ENCODE measurements around the gene NASP. TPM values are rescaled to one million over a fixed set of nuclear protein-coding genes. Genes with fewer than 3 reads are reported as not detected.

Gene NASP
- total and polyA plus RNA-seq, 7 donors, result 64.8 to 159 (median 78.4) TPM

GRCh38 chr1:45656573-45657226 is 72.9 kb downstream of the NASP start:
- 89 to 90% methylated on average over 3 of the region's 3 CpGs for WGBS, 2 donors

GRCh38 chr1:45658171-45658570 is 74.3 kb downstream of the NASP start:
- H3K4me3 ChIP-seq, result no peak overlapping the region
- no peaks in the 10 kb centered on the region for H3K9me3 ChIP-seq
- peaks cover 32 to 77% (median 60%) of the 10 kb centered on the region in 4 donors for H3K36me3 ChIP-seq
- DNase-seq, result no peak
- peaks cover 0 to 5% (median 0%) of the 10 kb centered on the region in 4 donors for H3K4me1 ChIP-seq
- intact Hi-C loops (cut with DNase I), result no loop called here
- 22 to 65% methylated on average over 2 of the region's 2 CpGs for WGBS, 2 donors
- no peaks in the 10 kb centered on the region for H3K27me3 ChIP-seq
- no peak overlapping the region for H3K27ac ChIP-seq
- TF ChIP-seq POLR2AphosphoS5 (IDR thresholded peaks at IDR 0.05), result no peak
- TF ChIP-seq EP300 (IDR thresholded peaks at IDR 0.05), result no peak
- no peak for TF ChIP-seq POLR2A (IDR thresholded peaks at IDR 0.05)
- no peak for TF ChIP-seq CTCF (IDR thresholded peaks at IDR 0.05)

More at GRCh38 chr1:45656573-45657226, 72.9 kb downstream of the NASP start:
- intact Hi-C loops (cut with DNase I), result no loop called here
- no peak for TF ChIP-seq POLR2A (IDR thresholded peaks at IDR 0.05)
- no peak for TF ChIP-seq EP300 (IDR thresholded peaks at IDR 0.05)
- TF ChIP-seq POLR2AphosphoS5 (IDR thresholded peaks at IDR 0.05), result no peak
- no peak for TF ChIP-seq CTCF (IDR thresholded peaks at IDR 0.05)
- H3K27ac ChIP-seq, result no peak overlapping the region
- H3K4me1 ChIP-seq, result peaks cover 0 to 5% (median 0%) of the 10 kb centered on the region in 4 donors
- H3K9me3 ChIP-seq, result no peaks in the 10 kb centered on the region
- H3K4me3 ChIP-seq, result no peak overlapping the region
- no peak for DNase-seq
- H3K27me3 ChIP-seq, result no peaks in the 10 kb centered on the region
- peaks cover 32 to 92% (median 64%) of the 10 kb centered on the region in 4 donors for H3K36me3 ChIP-seq

- H3K27ac ChIP-seq, result no peak overlapping the region
- peaks cover 0 to 5% (median 0%) of the 10 kb centered on the region in 4 donors for H3K4me1 ChIP-seq
- no peaks in the 10 kb centered on the region for H3K27me3 ChIP-seq
- intact Hi-C loops (cut with DNase I), result no loop called here
- TF ChIP-seq EP300 (IDR thresholded peaks at IDR 0.05), result no peak
- H3K4me3 ChIP-seq, result no peak overlapping the region
- no peaks in the 10 kb centered on the region for H3K9me3 ChIP-seq
- peaks cover 32 to 66% (median 56%) of the 10 kb centered on the region in 4 donors for H3K36me3 ChIP-seq
- WGBS, 2 donors, result 85 to 93% methylated on average over 2 of the region's 2 CpGs
- no peak for DNase-seq
Measured at GRCh38 chr1:45659222-45659621, 75.4 kb downstream of the NASP start.

- WGBS, 2 donors, result 66 to 73% methylated on average over 2 of the region's 2 CpGs
- no peak overlapping the region for H3K4me3 ChIP-seq
- no peaks in the 10 kb centered on the region for H3K27me3 ChIP-seq
- TF ChIP-seq POLR2A (IDR thresholded peaks at IDR 0.05), result no peak
- TF ChIP-seq CTCF (IDR thresholded peaks at IDR 0.05), result no peak
- TF ChIP-seq EP300 (IDR thresholded peaks at IDR 0.05), result no peak
- no peak for TF ChIP-seq POLR2AphosphoS5 (IDR thresholded peaks at IDR 0.05)
- no peak for DNase-seq
- H3K36me3 ChIP-seq, result peaks cover 28 to 55% (median 45%) of the 10 kb centered on the region in 4 donors
- no peak overlapping the region for H3K27ac ChIP-seq
- peaks cover 0 to 5% (median 0%) of the 10 kb centered on the region in 4 donors for H3K4me1 ChIP-seq
- intact Hi-C loops (cut with DNase I), result loop anchor here (10.0 kb wide), 1 partner anchor 56 kb away; no protein-coding TSS in a partner anchor
- H3K9me3 ChIP-seq, result no peaks in the 10 kb centered on the region
Measured at GRCh38 chr1:45660336-45660735, 76.5 kb downstream of the NASP start.

- Histone ChIP-seq H3K9me3 (no peaks in the 10 kb centered on the region), H3K27ac (no peak overlapping the region), H3K4me3 (no peak overlapping the region), H3K36me3 (no peaks in the 10 kb centered on the region), H3K4me1 (peaks cover 0 to 44% (median 29%) of the 10 kb centered on the region in 4 donors), H3K27me3 (no peaks in the 10 kb centered on the region)
- TF ChIP-seq POLR2A (IDR thresholded peaks at IDR 0.05) (no peak), POLR2AphosphoS5 (IDR thresholded peaks at IDR 0.05) (no peak), CTCF (IDR thresholded peaks at IDR 0.05) (no peak), EP300 (IDR thresholded peaks at IDR 0.05) (no peak)
- 86 to 92% methylated on average over 2 of the region's 2 CpGs for WGBS, 2 donors
- intact Hi-C loops (cut with DNase I), result loop anchor here (10.0 kb wide), 1 partner anchor 62 kb away; no protein-coding TSS in a partner anchor
- no peak for DNase-seq
Measured at GRCh38 chr1:45666836-45667235, 83.0 kb downstream of the NASP start.

All from sigmoid colon (tissue), 7 donors.